HCT116 (cell line): ENCODE data around the gene ITPR1. TPM values are rescaled to one million over a fixed set of nuclear protein-coding genes. Genes with fewer than 3 reads are reported as not detected.
A peak's percentile ranks its signal among the peaks of the same experiment; 100 is the strongest.

Experiments
- ATAC-seq: fragments of 200-7000 bp; cut with Tn5 transposase; 2 replicates; pipeline ENCODE4 v1.9.1; 2020; ENCODE audit warnings: mild to moderate bottlenecking, moderate library complexity
- BruUV-seq: library from RNA; stranded (reverse); fragments of 400-500 nt; replicated peaks from 2 replicates; lab custom pipeline; 2021; lab: Mats Ljungman, UMichigan
- CTCF ChIA-PET: fragments of 300-600 bp; sonication (Branson Sonifier 250); formaldehyde crosslinking; loops from one replicate; lab custom pipeline; 2021; ENCODE audit warnings: antibody characterized with exemption; lab: Charles Lee
- POLR2A ChIA-PET: fragments of 300-600, 350-600 bp; sonication (Branson Sonifier 250); formaldehyde crosslinking; loops from one replicate; lab custom pipeline; 2021; ENCODE audit warnings: antibody characterized with exemption; lab: Charles Lee
- RAD21 ChIA-PET, 2 experiments: fragments of 300-600 bp; sonication (Branson Sonifier 250); formaldehyde crosslinking; loops; one replicate each; lab custom pipeline; 2023; ENCODE audit warnings: low total read pairs in 2 of 2; ENCODE audit not compliant: uncharacterized antibody in 2 of 2, unreplicated experiment in 2 of 2, low non-redundant PET in 1 of 2; lab: Charles Lee
- DNase-seq: peaks from one replicate; pipeline ENCODE4 v3.0.0-alpha.2; 2010; ENCODE audit warnings: low read depth, low spot score
- H2AFZ ChIP-seq: fragments of 200-600 bp; shearing (Covaris generic), sonication (generic); 2 replicates; pipeline ENCODE4 v1.6.1; 2017; ENCODE audit warnings: low read depth, mixed run types, mixed read lengths, antibody characterized with exemption, low read length; ENCODE audit not compliant: poor library complexity, severe bottlenecking
- H3K27ac ChIP-seq: 2 replicates; pipeline ENCODE4 v1.5.1; 2012; ENCODE audit warnings: low read depth, low read length
- H3K27me3 ChIP-seq: fragments of 200-600 bp; sonication (generic); 2 replicates; pipeline ENCODE4 v1.6.1; 2016; ENCODE audit warnings: mixed run types, low read length, mixed read lengths; ENCODE audit not compliant: insufficient read depth
- H3K36me3 ChIP-seq, 2 experiments: fragments of 200-500 bp in 1 of 2; fragments of 200-600 bp in 1 of 2; sonication (Bioruptor generic) in 1 of 2; sonication (generic) in 1 of 2; 2 replicates each; pipeline versions ENCODE4 v1.5.1 to v1.6.1; 2014 to 2016; ENCODE audit warnings: low read length in 2 of 2, inconsistent platforms in 1 of 2, mixed read lengths in 1 of 2, mixed run types in 1 of 2; ENCODE audit not compliant: insufficient read depth in 2 of 2, control insufficient read depth in 1 of 2
- H3K4me1 ChIP-seq, 2 experiments: fragments of 200-600 bp in 1 of 2; sonication (generic) in 1 of 2; 2 replicates each; pipeline versions ENCODE4 v1.5.1 to v1.6.1; 2012 to 2017; ENCODE audit warnings: low read length in 2 of 2, inconsistent platforms in 1 of 2, mild to moderate bottlenecking in 1 of 2, mixed read lengths in 1 of 2, mixed run types in 1 of 2, moderate library complexity in 1 of 2; ENCODE audit not compliant: insufficient read depth in 2 of 2, control insufficient read depth in 1 of 2
- H3K4me2 ChIP-seq: fragments of 200-600 bp; sonication (generic); 2 replicates; pipeline ENCODE4 v1.6.1; 2017; ENCODE audit warnings: mixed run types, low read length, mixed read lengths
- H3K4me3 ChIP-seq, 2 experiments: fragments of 200-600 bp in 1 of 2; sonication (generic) in 1 of 2; replicated peaks in 1 of 2; 2 replicates each; pipeline ENCODE4 v1.5.1; 2011 to 2016; ENCODE audit warnings: low read length in 2 of 2, control low read depth in 1 of 2, low read depth in 1 of 2, mild to moderate bottlenecking in 1 of 2, mixed read lengths in 1 of 2, mixed run types in 1 of 2
- H3K79me2 ChIP-seq: fragments of 200-600 bp; sonication (generic); 2 replicates; pipeline ENCODE4 v1.6.1; 2017; ENCODE audit warnings: mild to moderate bottlenecking, mixed run types, low read length, moderate library complexity, mixed read lengths; ENCODE audit not compliant: insufficient read depth
- H3K9ac ChIP-seq: fragments of 200-600 bp; sonication (generic); 2 replicates; pipeline ENCODE4 v1.6.1; 2016; ENCODE audit warnings: low read length, mixed read lengths
- H3K9me2 ChIP-seq: fragments of 200-600 bp; sonication (generic), shearing (Covaris generic); 2 replicates; pipeline ENCODE4 v1.6.1; 2017; ENCODE audit warnings: mixed run types, mild to moderate bottlenecking, moderate library complexity; ENCODE audit not compliant: insufficient read depth
- H3K9me3 ChIP-seq, 2 experiments: fragments of 200-500 bp in 1 of 2; fragments of 200-600 bp in 1 of 2; sonication (Bioruptor generic) in 1 of 2; sonication (generic) in 1 of 2; 2 replicates each; pipeline ENCODE4 v1.6.1; 2014 to 2017; ENCODE audit warnings: low read length in 2 of 2, mixed read lengths in 2 of 2, inconsistent platforms in 1 of 2, low read depth in 1 of 2, mild to moderate bottlenecking in 1 of 2, mixed run types in 1 of 2, moderate library complexity in 1 of 2; ENCODE audit not compliant: control insufficient read depth in 1 of 2, insufficient read depth in 1 of 2
- H4K20me1 ChIP-seq: fragments of 200-600 bp; sonication (generic), shearing (Covaris generic); 2 replicates; pipeline ENCODE4 v1.6.1; 2017; ENCODE audit warnings: mixed run types, mild to moderate bottlenecking, moderate library complexity; ENCODE audit not compliant: insufficient read depth
- CEBPB ChIP-seq: IDR thresholded peaks from 2 replicates; pipeline ENCODE4 v1.6.1; 2012; ENCODE audit warnings: low read depth
- EGR1 ChIP-seq: IDR thresholded peaks from 2 replicates; pipeline ENCODE4 v1.6.1; 2012; ENCODE audit warnings: low read depth
- JUND ChIP-seq: IDR thresholded peaks from 2 replicates; pipeline ENCODE4 v1.6.1; 2012
- POLR2AphosphoS5 ChIP-seq: IDR thresholded peaks from 2 replicates; pipeline ENCODE4 v1.6.1; 2011; ENCODE audit warnings: mild to moderate bottlenecking, low read depth, low read length, moderate library complexity
- RAD21 ChIP-seq: IDR thresholded peaks from 2 replicates; pipeline ENCODE4 v1.6.1; 2012; ENCODE audit warnings: low read depth, mild to moderate bottlenecking
- SRF ChIP-seq: IDR thresholded peaks from 2 replicates; pipeline ENCODE4 v1.6.1; 2012; ENCODE audit warnings: low read depth
- YY1 ChIP-seq: IDR thresholded peaks from 2 replicates; pipeline ENCODE4 v1.6.1; 2011; ENCODE audit warnings: low read length, low read depth, moderate library complexity, mild to moderate bottlenecking; ENCODE audit not compliant: insufficient replicate concordance; ENCODE audit errors: extremely low read depth
- ZFX ChIP-seq: fragments of 450-650 bp; IDR thresholded peaks from 2 replicates; pipeline ENCODE4 v1.6.1; 2017
- ZNF274 ChIP-seq: fragments of 200-500 bp; sonication (Bioruptor generic); IDR thresholded peaks from 2 replicates; pipeline ENCODE4 v1.6.1; 2014; ENCODE audit warnings: mild to moderate bottlenecking, low read depth, low read length, inconsistent platforms
- intact Hi-C: fragments of 100-400 bp; cut with micrococcal nuclease; formaldehyde crosslinking; loops from 2 replicates; pipeline ENCODE4 v1.10.0; 2022
- total RNA-seq: library from RNA; stranded (reverse); gene quantifications from one replicate; pipeline ENCODE4 v1.2.1, GENCODE V29; 2021; ENCODE audit not compliant: unreplicated experiment
- TF ChIP-seq, protein P1 (sequence below): IDR thresholded peaks from 2 replicates; pipeline ENCODE4 v1.6.1; 2012; ENCODE audit warnings: low read depth
- TF ChIP-seq, protein P2 (sequence below): IDR thresholded peaks from 2 replicates; pipeline ENCODE4 v1.6.1; 2011; ENCODE audit warnings: mild to moderate bottlenecking, low read length, moderate library complexity; ENCODE audit not compliant: insufficient replicate concordance; ENCODE audit errors: extremely low read depth
- TF ChIP-seq, protein P3 (sequence below): IDR thresholded peaks from 2 replicates; pipeline ENCODE4 v1.6.1; 2012

The ITPR1 gene
- total RNA-seq, 1 experiment from 2014 or later = 9.2 TPM

DNA sequence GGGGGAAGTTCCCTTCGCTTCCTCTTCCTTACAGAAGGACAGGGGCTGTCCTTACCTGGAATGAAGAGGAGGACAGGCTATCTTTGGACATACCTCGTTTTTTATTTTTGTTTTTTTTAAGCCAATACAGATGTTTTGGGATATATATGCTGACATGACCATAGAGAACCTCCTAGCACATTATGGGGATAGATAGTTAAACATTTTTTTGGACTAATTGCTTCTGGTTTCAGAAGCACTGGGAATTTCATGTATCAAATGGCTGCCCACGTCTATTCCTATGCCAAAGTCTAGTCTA is 247.9 kb downstream of the ITPR1 start:
- no peaks in the 10 kb centered on the region for H3K79me2 ChIP-seq
- no peaks in the 10 kb centered on the region for H3K36me3 ChIP-seq
- no peak overlapping the region for H3K27ac ChIP-seq
- no TSS peak for BruUV-seq
- H3K4me2 ChIP-seq = peak overlapping the region; percentile 64; the same call in 1 of the 2 replicates
- peaks cover 25 to 29% of the 10 kb centered on the region in 2 experiments for H3K4me1 ChIP-seq
- no peak overlapping the region for H2AFZ ChIP-seq
- H4K20me1 ChIP-seq = no peaks in the 10 kb centered on the region
- RAD21 ChIA-PET = no interaction called here
- H3K9ac ChIP-seq = no peak overlapping the region
- H3K9me3 ChIP-seq = no peaks in the 10 kb centered on the region
- no peak for TF ChIP-seq POLR2AphosphoS5
- TF ChIP-seq, protein P1, sequence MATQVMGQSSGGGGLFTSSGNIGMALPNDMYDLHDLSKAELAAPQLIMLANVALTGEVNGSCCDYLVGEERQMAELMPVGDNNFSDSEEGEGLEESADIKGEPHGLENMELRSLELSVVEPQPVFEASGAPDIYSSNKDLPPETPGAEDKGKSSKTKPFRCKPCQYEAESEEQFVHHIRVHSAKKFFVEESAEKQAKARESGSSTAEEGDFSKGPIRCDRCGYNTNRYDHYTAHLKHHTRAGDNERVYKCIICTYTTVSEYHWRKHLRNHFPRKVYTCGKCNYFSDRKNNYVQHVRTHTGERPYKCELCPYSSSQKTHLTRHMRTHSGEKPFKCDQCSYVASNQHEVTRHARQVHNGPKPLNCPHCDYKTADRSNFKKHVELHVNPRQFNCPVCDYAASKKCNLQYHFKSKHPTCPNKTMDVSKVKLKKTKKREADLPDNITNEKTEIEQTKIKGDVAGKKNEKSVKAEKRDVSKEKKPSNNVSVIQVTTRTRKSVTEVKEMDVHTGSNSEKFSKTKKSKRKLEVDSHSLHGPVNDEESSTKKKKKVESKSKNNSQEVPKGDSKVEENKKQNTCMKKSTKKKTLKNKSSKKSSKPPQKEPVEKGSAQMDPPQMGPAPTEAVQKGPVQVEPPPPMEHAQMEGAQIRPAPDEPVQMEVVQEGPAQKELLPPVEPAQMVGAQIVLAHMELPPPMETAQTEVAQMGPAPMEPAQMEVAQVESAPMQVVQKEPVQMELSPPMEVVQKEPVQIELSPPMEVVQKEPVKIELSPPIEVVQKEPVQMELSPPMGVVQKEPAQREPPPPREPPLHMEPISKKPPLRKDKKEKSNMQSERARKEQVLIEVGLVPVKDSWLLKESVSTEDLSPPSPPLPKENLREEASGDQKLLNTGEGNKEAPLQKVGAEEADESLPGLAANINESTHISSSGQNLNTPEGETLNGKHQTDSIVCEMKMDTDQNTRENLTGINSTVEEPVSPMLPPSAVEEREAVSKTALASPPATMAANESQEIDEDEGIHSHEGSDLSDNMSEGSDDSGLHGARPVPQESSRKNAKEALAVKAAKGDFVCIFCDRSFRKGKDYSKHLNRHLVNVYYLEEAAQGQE = no peak
- no peak for TF ChIP-seq CEBPB
- TF ChIP-seq YY1 = no peak
- no peak for TF ChIP-seq ZNF274
- no peak for TF ChIP-seq JUND
- TF ChIP-seq ZFX = no peak
- TF ChIP-seq SRF = no peak
- TF ChIP-seq RAD21 = no peak
- TF ChIP-seq, protein P2, sequence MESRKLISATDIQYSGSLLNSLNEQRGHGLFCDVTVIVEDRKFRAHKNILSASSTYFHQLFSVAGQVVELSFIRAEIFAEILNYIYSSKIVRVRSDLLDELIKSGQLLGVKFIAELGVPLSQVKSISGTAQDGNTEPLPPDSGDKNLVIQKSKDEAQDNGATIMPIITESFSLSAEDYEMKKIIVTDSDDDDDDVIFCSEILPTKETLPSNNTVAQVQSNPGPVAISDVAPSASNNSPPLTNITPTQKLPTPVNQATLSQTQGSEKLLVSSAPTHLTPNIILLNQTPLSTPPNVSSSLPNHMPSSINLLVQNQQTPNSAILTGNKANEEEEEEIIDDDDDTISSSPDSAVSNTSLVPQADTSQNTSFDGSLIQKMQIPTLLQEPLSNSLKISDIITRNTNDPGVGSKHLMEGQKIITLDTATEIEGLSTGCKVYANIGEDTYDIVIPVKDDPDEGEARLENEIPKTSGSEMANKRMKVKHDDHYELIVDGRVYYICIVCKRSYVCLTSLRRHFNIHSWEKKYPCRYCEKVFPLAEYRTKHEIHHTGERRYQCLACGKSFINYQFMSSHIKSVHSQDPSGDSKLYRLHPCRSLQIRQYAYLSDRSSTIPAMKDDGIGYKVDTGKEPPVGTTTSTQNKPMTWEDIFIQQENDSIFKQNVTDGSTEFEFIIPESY = no peak
- no peak for TF ChIP-seq EGR1
- TF ChIP-seq, protein P3, sequence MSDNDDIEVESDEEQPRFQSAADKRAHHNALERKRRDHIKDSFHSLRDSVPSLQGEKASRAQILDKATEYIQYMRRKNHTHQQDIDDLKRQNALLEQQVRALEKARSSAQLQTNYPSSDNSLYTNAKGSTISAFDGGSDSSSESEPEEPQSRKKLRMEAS = no peak
- DNase-seq = no peak
- CTCF ChIA-PET = no interaction called here
- POLR2A ChIA-PET = no interaction called here
- H3K9me2 ChIP-seq = no peaks in the 10 kb centered on the region
- peaks cover 4% of the 10 kb centered on the region for H3K27me3 ChIP-seq
- intact Hi-C loops = no loop called here
- no peak overlapping the region for H3K4me3 ChIP-seq
- no peak for ATAC-seq
